Measurements from ENCODE around the gene TACR1.

Gene TACR1

GRCh38 chr2:75002007-75002406 lies 197.3 kb downstream of the TACR1 start:
- DNase-seq (ENCODE audit: extremely low read depth, low read depth): no peak
- TF ChIP-seq CTCF (IDR thresholded peaks at IDR 0.05; ENCODE audit: low read depth, low read length): no peak

GRCh38 chr2:74999468-74999867 lies 199.9 kb downstream of the TACR1 start:
- no peak for DNase-seq (ENCODE audit: extremely low read depth, low read depth)
- no peak for TF ChIP-seq CTCF (IDR thresholded peaks at IDR 0.05; ENCODE audit: low read depth, low read length)
